Adrenal gland (tissue), 5 donors: Measurements from ENCODE around the gene CTNND1.

ENCODE experiments used
- POLR2A ChIP-seq, 2 donors: fragments of 450-650 bp; IDR thresholded peaks; one replicate each; pipeline ENCODE4 v1.6.1; 2017; ENCODE audit warnings: antibody characterized with exemption in 2 of 2, mild to moderate bottlenecking in 2 of 2, moderate library complexity in 1 of 2
- TF ChIP-seq, protein P1 (sequence below), 6 experiments: fragments of 450-650 bp in 4 of 6; fragments of 200-600 bp in 2 of 6; sonication (generic) in 1 of 6; IDR thresholded peaks; 1 replicate in 5 of 6; 2 replicates in 1 of 6; pipeline versions ENCODE4 v1.5.1 to v1.8.0; 2016 to 2021; ENCODE audit warnings: antibody characterized with exemption in 6 of 6, mild to moderate bottlenecking in 2 of 6, moderate library complexity in 1 of 6
- donor health status: DM: no; HTN: no; CAD: no.

DNA sequence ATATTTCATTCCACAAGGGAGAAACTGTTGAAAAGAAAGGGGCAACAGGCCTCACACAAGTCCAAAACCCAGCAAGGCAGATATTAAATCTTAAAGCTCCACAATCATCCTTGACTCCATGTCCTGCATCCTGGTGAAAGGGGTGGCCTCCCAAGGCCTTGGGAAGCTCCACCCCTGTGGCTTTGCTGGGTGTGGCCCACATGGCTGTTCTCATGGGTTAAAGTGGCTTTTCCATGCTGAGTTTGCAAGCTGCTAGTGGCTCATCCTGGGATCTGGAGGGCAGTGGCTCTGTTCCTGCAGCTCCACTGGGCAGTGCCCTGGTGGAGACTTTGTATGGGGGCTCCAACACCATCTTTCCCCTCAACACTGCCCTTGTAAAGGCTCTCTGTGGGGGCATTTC lies 106.4 kb downstream of the CTNND1 start:
- TF ChIP-seq, protein P1, sequence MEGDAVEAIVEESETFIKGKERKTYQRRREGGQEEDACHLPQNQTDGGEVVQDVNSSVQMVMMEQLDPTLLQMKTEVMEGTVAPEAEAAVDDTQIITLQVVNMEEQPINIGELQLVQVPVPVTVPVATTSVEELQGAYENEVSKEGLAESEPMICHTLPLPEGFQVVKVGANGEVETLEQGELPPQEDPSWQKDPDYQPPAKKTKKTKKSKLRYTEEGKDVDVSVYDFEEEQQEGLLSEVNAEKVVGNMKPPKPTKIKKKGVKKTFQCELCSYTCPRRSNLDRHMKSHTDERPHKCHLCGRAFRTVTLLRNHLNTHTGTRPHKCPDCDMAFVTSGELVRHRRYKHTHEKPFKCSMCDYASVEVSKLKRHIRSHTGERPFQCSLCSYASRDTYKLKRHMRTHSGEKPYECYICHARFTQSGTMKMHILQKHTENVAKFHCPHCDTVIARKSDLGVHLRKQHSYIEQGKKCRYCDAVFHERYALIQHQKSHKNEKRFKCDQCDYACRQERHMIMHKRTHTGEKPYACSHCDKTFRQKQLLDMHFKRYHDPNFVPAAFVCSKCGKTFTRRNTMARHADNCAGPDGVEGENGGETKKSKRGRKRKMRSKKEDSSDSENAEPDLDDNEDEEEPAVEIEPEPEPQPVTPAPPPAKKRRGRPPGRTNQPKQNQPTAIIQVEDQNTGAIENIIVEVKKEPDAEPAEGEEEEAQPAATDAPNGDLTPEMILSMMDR (IDR thresholded peaks at IDR 0.05) = no peak
- no peak for TF ChIP-seq POLR2A (IDR thresholded peaks at IDR 0.05)
